ENCODE results near the gene FRMD4A. TPM values are rescaled to one million over a fixed set of nuclear protein-coding genes. Genes with fewer than 3 reads are reported as not detected.

The FRMD4A gene
- total RNA-seq, 4 donors from 2014 or later = 5.6 to 34.1 (median 19.4) TPM

DNA sequence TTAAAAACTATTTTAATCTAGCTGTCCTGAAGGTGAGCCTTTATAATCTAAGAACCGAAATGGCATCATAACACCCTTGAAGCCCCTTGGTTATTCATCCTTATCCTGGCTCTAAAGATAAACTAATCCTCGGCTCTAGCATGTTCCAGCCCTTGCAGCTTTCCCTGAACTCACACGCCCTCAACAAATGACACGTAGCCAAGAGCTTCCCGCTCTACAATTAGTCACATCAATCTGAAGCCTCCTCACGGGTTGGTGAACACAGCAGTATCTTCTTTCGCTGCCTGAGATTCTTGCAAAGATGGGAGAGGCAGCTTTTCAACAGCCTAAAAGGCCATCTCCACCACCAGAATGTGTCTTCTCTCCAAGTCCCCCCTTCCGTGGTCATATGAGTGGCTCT, 4.1 kb downstream of the FRMD4A start:
- DNase-seq = no peak
- Histone ChIP-seq H3K27me3 (no peaks in the 10 kb centered on the region), H3K27ac (no peak overlapping the region), H3K36me3 (no peaks in the 10 kb centered on the region), H3K4me1 (no peaks in the 10 kb centered on the region), H3K4me3 (no peak overlapping the region), H3K9me3 (no peaks in the 10 kb centered on the region)
- TF ChIP-seq, protein P1, sequence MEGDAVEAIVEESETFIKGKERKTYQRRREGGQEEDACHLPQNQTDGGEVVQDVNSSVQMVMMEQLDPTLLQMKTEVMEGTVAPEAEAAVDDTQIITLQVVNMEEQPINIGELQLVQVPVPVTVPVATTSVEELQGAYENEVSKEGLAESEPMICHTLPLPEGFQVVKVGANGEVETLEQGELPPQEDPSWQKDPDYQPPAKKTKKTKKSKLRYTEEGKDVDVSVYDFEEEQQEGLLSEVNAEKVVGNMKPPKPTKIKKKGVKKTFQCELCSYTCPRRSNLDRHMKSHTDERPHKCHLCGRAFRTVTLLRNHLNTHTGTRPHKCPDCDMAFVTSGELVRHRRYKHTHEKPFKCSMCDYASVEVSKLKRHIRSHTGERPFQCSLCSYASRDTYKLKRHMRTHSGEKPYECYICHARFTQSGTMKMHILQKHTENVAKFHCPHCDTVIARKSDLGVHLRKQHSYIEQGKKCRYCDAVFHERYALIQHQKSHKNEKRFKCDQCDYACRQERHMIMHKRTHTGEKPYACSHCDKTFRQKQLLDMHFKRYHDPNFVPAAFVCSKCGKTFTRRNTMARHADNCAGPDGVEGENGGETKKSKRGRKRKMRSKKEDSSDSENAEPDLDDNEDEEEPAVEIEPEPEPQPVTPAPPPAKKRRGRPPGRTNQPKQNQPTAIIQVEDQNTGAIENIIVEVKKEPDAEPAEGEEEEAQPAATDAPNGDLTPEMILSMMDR (IDR thresholded peaks at IDR 0.05) = no peak
- no peak for TF ChIP-seq POLR2A (IDR thresholded peaks at IDR 0.05)
- intact Hi-C loops (cut with DNase I; ENCODE audit: low total_unique reads) = no loop called here

- no peak overlapping the region for H3K4me3 ChIP-seq
- no peaks in the 10 kb centered on the region for H3K4me1 ChIP-seq
- no peaks in the 10 kb centered on the region for H3K27me3 ChIP-seq
- no peak for TF ChIP-seq POLR2A (IDR thresholded peaks at IDR 0.05)
- TF ChIP-seq, protein P1 (IDR thresholded peaks at IDR 0.05) = no peak
- H3K9me3 ChIP-seq = no peaks in the 10 kb centered on the region
- intact Hi-C loops (cut with DNase I; ENCODE audit: low total_unique reads) = no loop called here
- H3K27ac ChIP-seq = no peak overlapping the region
- no peak for DNase-seq
- no peaks in the 10 kb centered on the region for H3K36me3 ChIP-seq
These were observed 5.3 kb downstream of the FRMD4A start for GRCh38 chr10:14325325-14325955.

DNA sequence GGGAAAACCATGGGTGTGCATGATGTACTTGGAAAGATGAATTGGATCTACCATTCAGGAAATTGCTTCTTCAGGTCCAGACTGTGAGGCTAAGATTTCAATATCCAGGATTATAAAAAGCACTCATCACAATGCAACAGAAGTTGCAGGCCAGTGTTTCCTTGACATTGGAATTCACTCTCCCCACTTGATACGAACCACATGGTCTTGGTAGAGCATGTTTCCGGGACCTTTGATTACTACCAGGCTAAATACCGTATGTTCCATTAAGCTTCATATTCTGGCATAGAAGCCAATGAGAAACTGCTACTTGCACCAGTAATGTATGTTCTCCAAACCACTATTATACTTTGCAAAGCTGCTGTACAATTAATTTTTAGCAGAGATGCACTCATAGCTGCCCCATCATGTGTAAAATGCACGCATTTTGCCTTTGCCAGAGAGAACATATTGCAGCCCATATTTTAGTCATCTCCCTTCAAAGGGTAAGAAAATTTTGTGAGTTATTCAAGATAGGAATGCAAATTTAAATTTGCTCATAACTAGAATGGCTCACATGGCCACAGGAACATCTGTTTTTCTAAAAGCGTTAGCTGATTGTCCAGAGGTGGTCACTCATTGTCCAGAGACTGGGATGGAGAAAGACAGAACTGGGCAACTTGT, 8.1 kb downstream of the FRMD4A start:
- Histone ChIP-seq H3K27ac (no peak overlapping the region), H3K27me3 (no peaks in the 10 kb centered on the region), H3K36me3 (no peaks in the 10 kb centered on the region), H3K4me1 (no peaks in the 10 kb centered on the region), H3K9me3 (no peaks in the 10 kb centered on the region), H3K4me3 (no peak overlapping the region)
- intact Hi-C loops (cut with DNase I; ENCODE audit: low total_unique reads) = no loop called here
- DNase-seq = no peak
- no peak for TF ChIP-seq POLR2A (IDR thresholded peaks at IDR 0.05)
- TF ChIP-seq, protein P1 (IDR thresholded peaks at IDR 0.05) = no peak

DNA sequence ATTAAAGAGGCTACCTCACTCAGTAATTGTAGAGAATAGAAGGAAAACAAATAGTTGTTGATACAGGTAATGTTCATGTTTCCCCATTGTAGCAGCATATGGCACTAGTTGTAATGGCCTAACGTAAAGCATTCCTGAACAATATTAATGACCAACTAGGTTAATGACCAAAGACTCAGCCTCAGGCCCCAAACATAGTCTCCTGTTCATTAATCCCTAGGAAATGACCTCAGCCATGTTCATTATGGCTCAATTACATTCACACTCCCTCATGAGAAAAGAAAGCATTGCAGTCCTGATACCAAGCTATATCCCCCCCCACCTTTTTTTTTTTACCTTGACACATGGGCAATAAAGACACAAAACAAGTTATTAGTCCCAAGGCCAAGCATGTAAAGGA, 12.7 kb downstream of the FRMD4A start:
- no peaks in the 10 kb centered on the region for H3K9me3 ChIP-seq
- no peaks in the 10 kb centered on the region for H3K4me1 ChIP-seq
- intact Hi-C loops (cut with DNase I; ENCODE audit: low total_unique reads) = no loop called here
- no peak overlapping the region for H3K27ac ChIP-seq
- TF ChIP-seq, protein P1 (IDR thresholded peaks at IDR 0.05) = no peak
- no peak for TF ChIP-seq POLR2A (IDR thresholded peaks at IDR 0.05)
- H3K27me3 ChIP-seq = no peaks in the 10 kb centered on the region
- H3K4me3 ChIP-seq = no peak overlapping the region
- no peaks in the 10 kb centered on the region for H3K36me3 ChIP-seq
- DNase-seq = no peak

- TF ChIP-seq, protein P1 (IDR thresholded peaks at IDR 0.05) = no peak
- no peak for TF ChIP-seq POLR2A (IDR thresholded peaks at IDR 0.05)
- Histone ChIP-seq H3K9me3 (no peaks in the 10 kb centered on the region), H3K36me3 (no peaks in the 10 kb centered on the region), H3K27me3 (no peaks in the 10 kb centered on the region), H3K4me3 (no peak overlapping the region), H3K4me1 (no peaks in the 10 kb centered on the region), H3K27ac (no peak overlapping the region)
- intact Hi-C loops (cut with DNase I; ENCODE audit: low total_unique reads) = no loop called here
- DNase-seq = no peak
These were observed 18.7 kb downstream of the FRMD4A start for GRCh38 chr10:14312014-14312413.

Measured in uterus (tissue), 4 donors.